Panc1 (cell line): ENCODE data around the gene CNTN1. TPM values are rescaled to one million over a fixed set of nuclear protein-coding genes. Genes with fewer than 3 reads are reported as not detected.

Experiments used
- ATAC-seq: fragments of 200-7000 bp; cut with Tn5 transposase; 2 replicates; pipeline ENCODE4 v1.9.1; 2020; ENCODE audit warnings: mild to moderate bottlenecking, moderate library complexity
- BruUV-seq: library from RNA; stranded (reverse); fragments of 400-500 nt; replicated peaks from 2 replicates; lab custom pipeline; 2021; lab: Mats Ljungman, UMichigan
- CTCF ChIA-PET: fragments of 300-600 bp; sonication (Branson Sonifier 250); formaldehyde crosslinking; loops from one replicate; lab custom pipeline; 2022; ENCODE audit warnings: antibody characterized with exemption; lab: Charles Lee
- POLR2A ChIA-PET: fragments of 300-600 bp; sonication (Branson Sonifier 250); formaldehyde crosslinking; loops from one replicate; lab custom pipeline; 2022; ENCODE audit warnings: antibody characterized with exemption; lab: Charles Lee
- DNase-seq: peaks from one replicate; pipeline ENCODE4 v3.0.0-alpha.2; 2010; ENCODE audit warnings: low read depth, low spot score
- H3K27ac ChIP-seq: 2 replicates; pipeline ENCODE4 v1.5.1; 2011; ENCODE audit warnings: mild to moderate bottlenecking, low read length, inconsistent platforms
- H3K27me3 ChIP-seq: fragments of 200-500 bp; sonication (Bioruptor generic); 2 replicates; pipeline ENCODE4 v1.6.0; 2014; ENCODE audit warnings: low read length, inconsistent platforms; ENCODE audit not compliant: control insufficient read depth, insufficient read depth
- H3K36me3 ChIP-seq: fragments of 200-500 bp; sonication (Bioruptor generic); 2 replicates; pipeline ENCODE4 v1.5.1; 2014; ENCODE audit warnings: inconsistent platforms, mild to moderate bottlenecking, low read length, moderate library complexity; ENCODE audit not compliant: control insufficient read depth, insufficient read depth
- H3K4me1 ChIP-seq: 2 replicates; pipeline ENCODE4 v1.5.1; 2011; ENCODE audit warnings: inconsistent platforms, mild to moderate bottlenecking, low read length, moderate library complexity; ENCODE audit not compliant: control insufficient read depth, insufficient read depth
- H3K4me3 ChIP-seq, 2 experiments: 2 replicates each; pipeline ENCODE4 v1.5.1; 2011 to 2012; ENCODE audit warnings: low read depth in 2 of 2, low read length in 2 of 2, mild to moderate bottlenecking in 2 of 2, inconsistent platforms in 1 of 2, moderate library complexity in 1 of 2
- H3K9me3 ChIP-seq: fragments of 200-500 bp; sonication (Bioruptor generic); 2 replicates; pipeline ENCODE4 v1.5.1; 2014; ENCODE audit warnings: low read depth, mild to moderate bottlenecking, inconsistent platforms, low read length, moderate library complexity; ENCODE audit not compliant: control insufficient read depth, insufficient read depth
- POLR2AphosphoS5 ChIP-seq: IDR thresholded peaks from 2 replicates; pipeline ENCODE4 v1.6.1; 2012; ENCODE audit warnings: mild to moderate bottlenecking, low read depth, low read length, moderate library complexity
- SIN3A ChIP-seq: IDR thresholded peaks from 2 replicates; pipeline ENCODE4 v1.6.1; 2012; ENCODE audit warnings: low read depth, mild to moderate bottlenecking, low read length, moderate library complexity, borderline replicate concordance; ENCODE audit not compliant: insufficient read depth
- TCF7L2 ChIP-seq: IDR thresholded peaks from 2 replicates; pipeline ENCODE4 v1.6.1; 2011; ENCODE audit warnings: mild to moderate bottlenecking, low read depth, low read length, inconsistent platforms
- in situ Hi-C: cut with HindIII; loops from 2 replicates; pipeline ENCODE4 v1.10.0; 2016; ENCODE audit warnings: low sequenced_read_pairs, low pct_unique_long_range_greater_than_20kb
- intact Hi-C: fragments of 100-400 bp; cut with micrococcal nuclease; formaldehyde crosslinking; loops from one replicate; pipeline ENCODE4 v1.10.0; 2022; ENCODE audit not compliant: unreplicated experiment
- total RNA-seq: library from RNA; stranded (reverse); gene quantifications from one replicate; pipeline ENCODE4 v1.2.1, GENCODE V29; 2021; ENCODE audit not compliant: unreplicated experiment
- TF ChIP-seq, protein P1 (sequence below): fragments of 450-650 bp; IDR thresholded peaks from 2 replicates; pipeline ENCODE4 v1.5.1; 2017; ENCODE audit warnings: mild to moderate bottlenecking
- TF ChIP-seq, protein P2 (sequence below), 2 experiments: IDR thresholded peaks; 2 replicates each; pipeline ENCODE4 v1.6.1; 2011 to 2012; ENCODE audit warnings: low read depth in 2 of 2, control low read depth in 1 of 2, low read length in 1 of 2, mild to moderate bottlenecking in 1 of 2, moderate library complexity in 1 of 2; ENCODE audit not compliant: insufficient read depth in 1 of 2

CNTN1 gene
- total RNA-seq, 1 experiment from 2014 or later = not detected

DNA sequence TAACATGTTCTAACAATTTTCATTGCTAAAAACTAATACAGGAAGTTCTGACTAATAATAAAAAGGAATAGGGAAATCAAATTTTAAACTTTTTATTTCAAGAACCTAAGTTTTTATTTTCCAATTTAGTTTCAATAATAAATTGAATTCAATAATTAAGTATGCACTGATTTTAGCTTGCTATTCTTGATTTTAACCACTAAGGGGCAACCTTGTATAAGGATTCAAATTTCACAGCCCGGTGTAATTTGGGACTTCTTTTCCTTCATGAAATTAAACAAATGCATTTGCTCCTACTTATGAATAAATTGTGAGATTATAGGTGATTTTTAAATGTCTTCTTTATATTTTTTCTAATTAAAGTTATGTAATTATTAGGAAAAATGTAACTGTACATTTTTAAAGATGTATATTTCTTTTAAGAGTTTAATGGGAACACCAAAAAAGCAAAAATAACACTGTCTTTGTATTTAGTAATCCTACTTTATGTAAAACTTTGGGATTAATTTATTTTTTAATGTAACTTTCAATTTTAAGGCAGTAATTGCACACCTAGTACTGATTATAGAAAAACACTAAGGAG lies 254.5 kb downstream of the CNTN1 start:
- no peaks in the 10 kb centered on the region for H3K36me3 ChIP-seq
- ATAC-seq (no peak), DNase-seq (no peak)
- no peak overlapping the region for H3K27ac ChIP-seq
- intact Hi-C loops = loop anchor here (5.0 kb wide), 1 partner anchor 316 kb away; no protein-coding TSS in a partner anchor
- H3K27me3 ChIP-seq = no peaks in the 10 kb centered on the region
- CTCF ChIA-PET = no interaction called here
- in situ Hi-C loops = no loop called here
- H3K9me3 ChIP-seq = no peaks in the 10 kb centered on the region
- TF ChIP-seq POLR2AphosphoS5 (no peak), SIN3A (no peak), TCF7L2 (no peak)
- TF ChIP-seq, protein P1, sequence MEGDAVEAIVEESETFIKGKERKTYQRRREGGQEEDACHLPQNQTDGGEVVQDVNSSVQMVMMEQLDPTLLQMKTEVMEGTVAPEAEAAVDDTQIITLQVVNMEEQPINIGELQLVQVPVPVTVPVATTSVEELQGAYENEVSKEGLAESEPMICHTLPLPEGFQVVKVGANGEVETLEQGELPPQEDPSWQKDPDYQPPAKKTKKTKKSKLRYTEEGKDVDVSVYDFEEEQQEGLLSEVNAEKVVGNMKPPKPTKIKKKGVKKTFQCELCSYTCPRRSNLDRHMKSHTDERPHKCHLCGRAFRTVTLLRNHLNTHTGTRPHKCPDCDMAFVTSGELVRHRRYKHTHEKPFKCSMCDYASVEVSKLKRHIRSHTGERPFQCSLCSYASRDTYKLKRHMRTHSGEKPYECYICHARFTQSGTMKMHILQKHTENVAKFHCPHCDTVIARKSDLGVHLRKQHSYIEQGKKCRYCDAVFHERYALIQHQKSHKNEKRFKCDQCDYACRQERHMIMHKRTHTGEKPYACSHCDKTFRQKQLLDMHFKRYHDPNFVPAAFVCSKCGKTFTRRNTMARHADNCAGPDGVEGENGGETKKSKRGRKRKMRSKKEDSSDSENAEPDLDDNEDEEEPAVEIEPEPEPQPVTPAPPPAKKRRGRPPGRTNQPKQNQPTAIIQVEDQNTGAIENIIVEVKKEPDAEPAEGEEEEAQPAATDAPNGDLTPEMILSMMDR = peak; percentile 45; the same call in 1 of the 2 replicates
- TF ChIP-seq, protein P2, sequence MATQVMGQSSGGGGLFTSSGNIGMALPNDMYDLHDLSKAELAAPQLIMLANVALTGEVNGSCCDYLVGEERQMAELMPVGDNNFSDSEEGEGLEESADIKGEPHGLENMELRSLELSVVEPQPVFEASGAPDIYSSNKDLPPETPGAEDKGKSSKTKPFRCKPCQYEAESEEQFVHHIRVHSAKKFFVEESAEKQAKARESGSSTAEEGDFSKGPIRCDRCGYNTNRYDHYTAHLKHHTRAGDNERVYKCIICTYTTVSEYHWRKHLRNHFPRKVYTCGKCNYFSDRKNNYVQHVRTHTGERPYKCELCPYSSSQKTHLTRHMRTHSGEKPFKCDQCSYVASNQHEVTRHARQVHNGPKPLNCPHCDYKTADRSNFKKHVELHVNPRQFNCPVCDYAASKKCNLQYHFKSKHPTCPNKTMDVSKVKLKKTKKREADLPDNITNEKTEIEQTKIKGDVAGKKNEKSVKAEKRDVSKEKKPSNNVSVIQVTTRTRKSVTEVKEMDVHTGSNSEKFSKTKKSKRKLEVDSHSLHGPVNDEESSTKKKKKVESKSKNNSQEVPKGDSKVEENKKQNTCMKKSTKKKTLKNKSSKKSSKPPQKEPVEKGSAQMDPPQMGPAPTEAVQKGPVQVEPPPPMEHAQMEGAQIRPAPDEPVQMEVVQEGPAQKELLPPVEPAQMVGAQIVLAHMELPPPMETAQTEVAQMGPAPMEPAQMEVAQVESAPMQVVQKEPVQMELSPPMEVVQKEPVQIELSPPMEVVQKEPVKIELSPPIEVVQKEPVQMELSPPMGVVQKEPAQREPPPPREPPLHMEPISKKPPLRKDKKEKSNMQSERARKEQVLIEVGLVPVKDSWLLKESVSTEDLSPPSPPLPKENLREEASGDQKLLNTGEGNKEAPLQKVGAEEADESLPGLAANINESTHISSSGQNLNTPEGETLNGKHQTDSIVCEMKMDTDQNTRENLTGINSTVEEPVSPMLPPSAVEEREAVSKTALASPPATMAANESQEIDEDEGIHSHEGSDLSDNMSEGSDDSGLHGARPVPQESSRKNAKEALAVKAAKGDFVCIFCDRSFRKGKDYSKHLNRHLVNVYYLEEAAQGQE (IDR thresholded peaks at IDR 0.05; ENCODE audit: insufficient read depth in 1 of 2, low read depth in 2 of 2, low read length in 1 of 2) = no peak
- H3K4me1 ChIP-seq = no peaks in the 10 kb centered on the region
- no TSS peak for BruUV-seq
- H3K4me3 ChIP-seq = no peak overlapping the region
- POLR2A ChIA-PET = no interaction called here

DNA sequence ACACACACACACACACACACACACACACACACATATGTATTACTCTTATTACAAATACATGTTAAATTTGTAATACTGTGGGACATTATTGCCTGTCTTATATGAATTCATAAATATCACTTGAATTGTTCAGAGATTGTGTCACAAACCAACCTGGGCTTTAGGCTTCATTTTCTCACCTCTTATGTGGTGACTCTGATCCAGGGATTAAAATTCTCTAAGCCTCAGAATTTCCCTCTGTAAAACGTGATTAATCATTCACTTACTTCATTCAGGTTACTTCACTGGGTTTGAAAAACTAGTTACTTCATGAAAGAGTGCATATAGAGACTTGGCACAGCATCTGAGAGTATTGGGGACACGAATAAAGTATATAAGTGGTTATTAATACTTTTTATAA lies 255.6 kb downstream of the CNTN1 start:
- no peak for TF ChIP-seq TCF7L2
- TF ChIP-seq, protein P1 = no peak
- TF ChIP-seq, protein P2 (IDR thresholded peaks at IDR 0.05; ENCODE audit: insufficient read depth in 1 of 2, low read depth in 2 of 2, low read length in 1 of 2) = no peak
- no peak for TF ChIP-seq SIN3A
- no peak for TF ChIP-seq POLR2AphosphoS5
- no peak for DNase-seq
- POLR2A ChIA-PET = no interaction called here
- in situ Hi-C loops = no loop called here
- Histone ChIP-seq H3K9me3 (no peaks in the 10 kb centered on the region), H3K27ac (no peak overlapping the region), H3K27me3 (no peaks in the 10 kb centered on the region), H3K4me1 (no peaks in the 10 kb centered on the region), H3K4me3 (no peak overlapping the region), H3K36me3 (no peaks in the 10 kb centered on the region)
- CTCF ChIA-PET = no interaction called here
- intact Hi-C loops = loop anchor here (5.0 kb wide), 1 partner anchor 315 kb away; no protein-coding TSS in a partner anchor
- BruUV-seq = no TSS peak
- no peak for ATAC-seq
